ENCODE data around the gene PTPRN2.

- no peak for TF ChIP-seq CTCF (IDR thresholded peaks at IDR 0.05)
- no peak for TF ChIP-seq POLR2A (IDR thresholded peaks at IDR 0.05)
Observed at GRCh38 chr7:157682946-157683746, 904.5 kb downstream of the PTPRN2 start.
